NCI-H524 treated with DMSO at 0.1 percent for 48 hours (cell line): ENCODE measurements around the gene ERFE.

Source experiments
- DNase-seq: peaks from one replicate; lab custom pipeline; 2025; lab: John Stamatoyannopoulos, UW

Gene ERFE

GRCh38 chr2:238155051-238155760 lies 3.6 kb upstream of the ERFE start:
- no peak for DNase-seq

- DNase-seq = no peak
These were observed 2.7 kb upstream of the ERFE start for GRCh38 chr2:238155761-238156694.

- DNase-seq = no peak
These were observed 1.2 kb upstream of the ERFE start for GRCh38 chr2:238157506-238158017.

GRCh38 chr2:238158018-238158508 lies 707 bp upstream of the ERFE start:
- DNase-seq = no peak

- no peak for DNase-seq
These were observed 335 bp downstream of the ERFE start for GRCh38 chr2:238159071-238159539.

- DNase-seq = no peak
These were observed 963 bp downstream of the ERFE start for GRCh38 chr2:238159661-238160205.

GRCh38 chr2:238160206-238161129 lies 1.7 kb downstream of the ERFE start:
- DNase-seq = no peak

- DNase-seq = no peak
These were observed 2.7 kb downstream of the ERFE start for GRCh38 chr2:238161291-238162051.

GRCh38 chr2:238162251-238162845 lies 3.6 kb downstream of the ERFE start:
- no peak for DNase-seq

GRCh38 chr2:238162846-238163441 lies 4.2 kb downstream of the ERFE start:
- DNase-seq = no peak

- DNase-seq = no peak
These were observed 4.9 kb downstream of the ERFE start for GRCh38 chr2:238163481-238164198.

- no peak for DNase-seq
These were observed 6.1 kb downstream of the ERFE start for GRCh38 chr2:238164906-238165287.

- DNase-seq = no peak
These were observed 6.6 kb downstream of the ERFE start for GRCh38 chr2:238165288-238165921.

GRCh38 chr2:238166391-238167343 lies 7.9 kb downstream of the ERFE start:
- DNase-seq = no peak

GRCh38 chr2:238167344-238167715 lies 8.6 kb downstream of the ERFE start:
- DNase-seq = no peak

- DNase-seq = no peak
These were observed 9.0 kb downstream of the ERFE start for GRCh38 chr2:238167761-238168160.
